Tibial artery (tissue), 4 donors: ENCODE measurements around the gene NTN1.

Experiments used
- DNase-seq, 2 donors: peaks; one replicate each; pipeline ENCODE4 v3.0.0-alpha.2; 2019
- H3K27ac ChIP-seq, 2 donors: fragments of 200-600 bp; sonication (generic) in 1 of 2; 1 replicate in 1 of 2; 2 replicates in 1 of 2; pipeline ENCODE4 v1.5.1; 2018 to 2019; ENCODE audit warnings: mild to moderate bottlenecking in 1 of 2
- H3K27me3 ChIP-seq, 2 donors: fragments of 200-600 bp; sonication (generic) in 1 of 2; one replicate each; pipeline versions ENCODE4 v1.5.1 to v1.6.0; 2016 to 2019
- H3K36me3 ChIP-seq, 3 donors: fragments of 200-600 bp; sonication (generic) in 2 of 3; one replicate each; pipeline ENCODE4 v1.5.1; 2016 to 2019; ENCODE audit warnings: mild to moderate bottlenecking in 2 of 3
- H3K4me1 ChIP-seq, 4 donors: fragments of 200-600 bp; sonication (generic) in 2 of 4; 1 replicate in 3 of 4; 2 replicates in 1 of 4; pipeline ENCODE4 v1.5.1; 2016 to 2019
- H3K4me3 ChIP-seq, 2 donors: fragments of 200-600 bp; sonication (generic) in 1 of 2; 1 replicate in 1 of 2; 2 replicates in 1 of 2; pipeline ENCODE4 v1.5.1; 2018 to 2019; ENCODE audit warnings: mild to moderate bottlenecking in 2 of 2
- H3K9me3 ChIP-seq, 3 donors: fragments of 200-600 bp; sonication (generic) in 1 of 3; one replicate each; pipeline ENCODE4 v1.5.1; 2016 to 2019
- CTCF ChIP-seq, 2 experiments: fragments of 200-600 bp in 1 of 2; fragments of 450-650 bp in 1 of 2; IDR thresholded peaks; one replicate each; pipeline ENCODE4 v1.5.1; 2017 to 2019; ENCODE audit warnings: antibody characterized with exemption in 2 of 2, mild to moderate bottlenecking in 1 of 2, moderate library complexity in 1 of 2
- intact Hi-C: fragments of 100-400 bp; cut with DNase I; formaldehyde crosslinking; loops from one replicate; pipeline ENCODE4 v1.15.0; 2023; ENCODE audit warnings: low total_unique reads

NTN1 gene

GRCh38 chr17:9212376-9213302 lies 191.3 kb downstream of the NTN1 start:
- no peak overlapping the region for H3K27ac ChIP-seq
- peaks cover 0 to 11% (median 5%) of the 10 kb centered on the region in 4 donors for H3K4me1 ChIP-seq
- no peak overlapping the region for H3K4me3 ChIP-seq
- TF ChIP-seq CTCF (IDR thresholded peaks at IDR 0.05): no peak
- H3K36me3 ChIP-seq: peaks cover 0 to 12% (median 0%) of the 10 kb centered on the region in 3 donors
- peaks cover 0 to 5% (median 0%) of the 10 kb centered on the region in 3 donors for H3K9me3 ChIP-seq
- no peaks in the 10 kb centered on the region for H3K27me3 ChIP-seq
- intact Hi-C loops: no loop called here
- DNase-seq: no peak

- Histone ChIP-seq H3K4me3 (no peak overlapping the region), H3K27ac (no peak overlapping the region), H3K9me3 (peaks cover 0 to 5% (median 0%) of the 10 kb centered on the region in 3 donors), H3K4me1 (peaks cover 0 to 17% (median 8%) of the 10 kb centered on the region in 4 donors), H3K36me3 (peaks cover 0 to 12% (median 0%) of the 10 kb centered on the region in 3 donors), H3K27me3 (no peaks in the 10 kb centered on the region)
- intact Hi-C loops: no loop called here
- no peak for TF ChIP-seq CTCF (IDR thresholded peaks at IDR 0.05)
- DNase-seq: no peak
These were observed 192.0 kb downstream of the NTN1 start for GRCh38 chr17:9213303-9213640.

DNA sequence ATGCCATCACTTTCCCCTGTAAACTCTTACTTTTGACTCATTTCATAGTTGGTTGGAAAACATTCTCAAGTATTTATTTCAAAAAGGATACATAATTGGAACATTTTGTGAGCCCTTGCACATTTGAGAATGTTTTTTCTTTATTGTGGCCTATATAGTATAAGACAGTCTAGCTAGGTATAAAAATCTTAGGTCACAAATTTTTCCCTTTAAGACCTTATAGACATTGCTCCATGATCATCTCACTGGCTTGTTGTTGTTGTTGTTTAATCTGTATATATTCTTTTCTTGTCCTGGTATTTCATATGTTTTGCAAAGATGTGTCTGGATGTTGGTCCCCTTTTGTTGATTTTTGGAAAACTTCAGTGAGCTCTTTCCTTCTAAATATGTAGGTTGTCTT lies 194.2 kb downstream of the NTN1 start:
- Histone ChIP-seq H3K9me3 (peaks cover 0 to 5% (median 0%) of the 10 kb centered on the region in 3 donors), H3K27ac (no peak overlapping the region), H3K4me1 (peaks cover 0 to 19% (median 8%) of the 10 kb centered on the region in 4 donors), H3K27me3 (no peaks in the 10 kb centered on the region), H3K36me3 (peaks cover 0 to 12% (median 0%) of the 10 kb centered on the region in 3 donors), H3K4me3 (no peak overlapping the region)
- TF ChIP-seq CTCF (IDR thresholded peaks at IDR 0.05): no peak
- DNase-seq: no peak
- intact Hi-C loops: no loop called here

DNA sequence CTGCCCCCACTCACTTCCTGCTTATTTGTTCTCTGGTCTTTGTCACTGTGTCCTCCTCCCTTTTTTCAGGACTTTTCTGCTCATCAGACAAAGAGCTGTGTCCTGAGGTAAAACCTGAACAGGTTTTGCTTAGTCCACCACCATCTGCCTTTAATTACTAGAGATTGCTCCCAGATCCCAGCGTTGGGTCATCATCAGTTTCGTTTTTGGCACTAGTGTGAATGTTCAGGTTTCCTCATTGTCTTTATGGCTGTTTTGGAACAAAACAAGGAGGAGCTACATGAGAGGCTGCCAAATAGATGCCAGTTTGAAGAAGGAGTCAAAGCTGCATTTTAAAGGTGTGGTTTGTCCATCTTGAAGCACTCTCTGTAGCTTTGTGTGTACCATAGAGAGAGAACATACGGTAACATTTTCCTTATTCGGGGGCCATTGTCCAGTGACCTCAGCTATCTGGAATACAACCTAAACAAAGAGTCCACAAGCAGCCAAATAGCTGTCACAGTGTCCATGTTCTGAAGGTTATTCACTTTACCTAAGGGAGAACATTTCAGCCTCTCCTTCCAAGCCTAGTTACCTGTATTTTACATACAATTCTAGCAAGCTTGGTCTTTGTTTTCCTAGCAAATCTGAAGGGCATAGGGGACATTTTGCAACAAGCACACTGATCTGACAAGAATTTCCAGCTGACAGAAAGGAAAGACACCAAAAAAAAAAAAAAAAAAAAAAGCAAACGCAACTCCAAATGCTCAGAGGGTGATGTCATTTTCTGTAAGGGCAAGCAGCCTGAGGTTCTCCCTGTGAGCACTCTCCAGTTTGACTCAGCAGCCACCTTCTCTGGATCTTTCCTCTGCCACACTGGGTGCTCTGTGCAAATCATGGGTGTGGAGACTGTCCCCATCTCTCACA lies 196.1 kb downstream of the NTN1 start:
- Histone ChIP-seq H3K27me3 (no peaks in the 10 kb centered on the region), H3K27ac (peak overlapping the region; percentile 16 to 47), H3K4me1 (peaks cover 0 to 19% (median 8%) of the 10 kb centered on the region in 4 donors), H3K36me3 (peaks cover 5 to 12% (median 7%) of the 10 kb centered on the region in 3 donors), H3K4me3 (no peak overlapping the region), H3K9me3 (peaks cover 0 to 5% (median 0%) of the 10 kb centered on the region in 3 donors)
- DNase-seq: no peak
- TF ChIP-seq CTCF (IDR thresholded peaks at IDR 0.05): no peak
- intact Hi-C loops: no loop called here

GRCh38 chr17:9218064-9218635 lies 196.8 kb downstream of the NTN1 start:
- intact Hi-C loops: no loop called here
- no peak for TF ChIP-seq CTCF (IDR thresholded peaks at IDR 0.05)
- H3K27me3 ChIP-seq: no peaks in the 10 kb centered on the region

More at GRCh38 chr17:9218064-9218635, 196.8 kb downstream of the NTN1 start:
- H3K36me3 ChIP-seq: peaks cover 5 to 12% (median 7%) of the 10 kb centered on the region in 3 donors
- peak overlapping the region; percentile 16 to 47 for H3K27ac ChIP-seq
- peaks cover 0 to 5% (median 0%) of the 10 kb centered on the region in 3 donors for H3K9me3 ChIP-seq
- H3K4me1 ChIP-seq: peaks cover 0 to 19% (median 8%) of the 10 kb centered on the region in 4 donors
- no peak for DNase-seq
- H3K4me3 ChIP-seq: no peak overlapping the region
